ENCODE data around the gene CDKL1.

GRCh38 chr14:50319293-50319692 is 77.4 kb downstream of the CDKL1 start:
- TF ChIP-seq CHD4 (IDR thresholded peaks at IDR 0.05; ENCODE audit: borderline replicate concordance, low read length) (no peak), RFX5 (IDR thresholded peaks at IDR 0.05; ENCODE audit: low read depth, low read length) (no peak), CHCHD3 (CRISPR knock-in tag; IDR thresholded peaks at IDR 0.05) (no peak), CEBPB (IDR thresholded peaks at IDR 0.05; ENCODE audit: borderline replicate concordance, low read depth, low read length) (no peak), TAF1 (CRISPR knock-in tag; IDR thresholded peaks at IDR 0.05) (no peak), NR2C2 (CRISPR knock-in tag; IDR thresholded peaks at IDR 0.05; ENCODE audit: borderline replicate concordance) (no peak), TFE3 (CRISPR knock-in tag; IDR thresholded peaks at IDR 0.05) (no peak), MAX (IDR thresholded peaks at IDR 0.05) (no peak), FOXA1 (IDR thresholded peaks at IDR 0.05) (no peak), FOXA1 (CRISPR knock-in tag; IDR thresholded peaks at IDR 0.05) (no peak), ATF2 (CRISPR knock-in tag; IDR thresholded peaks at IDR 0.05) (no peak), ZNF350 (CRISPR knock-in tag; IDR thresholded peaks at IDR 0.05; ENCODE audit: borderline replicate concordance, low read depth) (no peak), ZC3H13 (CRISPR knock-in tag; IDR thresholded peaks at IDR 0.05) (no peak), NFRKB (IDR thresholded peaks at IDR 0.05) (no peak), CENPBD1 (CRISPR knock-in tag; IDR thresholded peaks at IDR 0.05; ENCODE audit: borderline replicate concordance, low read depth) (no peak)
